BLaER1 treated with 17β-estradiol and CSF1 and Interleukin-3, amounts not matched to agents 10 nM and 100 nM (cell line): ENCODE data around the gene AGRN.
A peak's percentile ranks its signal among the peaks of the same experiment; 100 is the strongest.
"Not testable (repeated sequence)": the region's sequence is repeated elsewhere in the genome, so short reads cannot be mapped to it uniquely, and the experiment has no call there.

Experiments used
- H3K27ac ChIP-seq, 11 experiments: shearing (Covaris generic); formaldehyde crosslinking; 2 replicates each; pipeline ENCODE4 v1.8.1; 2022
- H3K27me3 ChIP-seq, 11 experiments: shearing (Covaris generic); formaldehyde crosslinking; 2 replicates each; pipeline ENCODE4 v1.8.1; 2022
- H3K36me3 ChIP-seq, 11 experiments: shearing (Covaris generic); formaldehyde crosslinking; 2 replicates each; pipeline ENCODE4 v1.8.1; 2022
- H3K4me1 ChIP-seq, 10 experiments: shearing (Covaris generic); formaldehyde crosslinking; 2 replicates each; pipeline ENCODE4 v1.8.1; 2022
- H3K4me2 ChIP-seq, 11 experiments: shearing (Covaris generic); formaldehyde crosslinking; 2 replicates each; pipeline ENCODE4 v1.8.1; 2022
- H3K4me3 ChIP-seq, 10 experiments: shearing (Covaris generic); formaldehyde crosslinking; 2 replicates each; pipeline ENCODE4 v1.8.1; 2022
- H3K9ac ChIP-seq, 11 experiments: shearing (Covaris generic); formaldehyde crosslinking; 2 replicates each; pipeline ENCODE4 v1.8.1; 2022
- H3K9me3 ChIP-seq, 11 experiments: shearing (Covaris generic); formaldehyde crosslinking; replicated peaks in 1 of 11; 2 replicates each; pipeline ENCODE4 v1.8.1; 2022
- H4K20me1 ChIP-seq, 11 experiments: shearing (Covaris generic); formaldehyde crosslinking; 2 replicates each; pipeline ENCODE4 v1.8.1; 2022
- Cebpa-rat ChIP-seq, 11 experiments: shearing (Covaris generic); IDR thresholded peaks; 2 replicates each; pipeline ENCODE4 v1.8.1; 2022

The AGRN gene

DNA sequence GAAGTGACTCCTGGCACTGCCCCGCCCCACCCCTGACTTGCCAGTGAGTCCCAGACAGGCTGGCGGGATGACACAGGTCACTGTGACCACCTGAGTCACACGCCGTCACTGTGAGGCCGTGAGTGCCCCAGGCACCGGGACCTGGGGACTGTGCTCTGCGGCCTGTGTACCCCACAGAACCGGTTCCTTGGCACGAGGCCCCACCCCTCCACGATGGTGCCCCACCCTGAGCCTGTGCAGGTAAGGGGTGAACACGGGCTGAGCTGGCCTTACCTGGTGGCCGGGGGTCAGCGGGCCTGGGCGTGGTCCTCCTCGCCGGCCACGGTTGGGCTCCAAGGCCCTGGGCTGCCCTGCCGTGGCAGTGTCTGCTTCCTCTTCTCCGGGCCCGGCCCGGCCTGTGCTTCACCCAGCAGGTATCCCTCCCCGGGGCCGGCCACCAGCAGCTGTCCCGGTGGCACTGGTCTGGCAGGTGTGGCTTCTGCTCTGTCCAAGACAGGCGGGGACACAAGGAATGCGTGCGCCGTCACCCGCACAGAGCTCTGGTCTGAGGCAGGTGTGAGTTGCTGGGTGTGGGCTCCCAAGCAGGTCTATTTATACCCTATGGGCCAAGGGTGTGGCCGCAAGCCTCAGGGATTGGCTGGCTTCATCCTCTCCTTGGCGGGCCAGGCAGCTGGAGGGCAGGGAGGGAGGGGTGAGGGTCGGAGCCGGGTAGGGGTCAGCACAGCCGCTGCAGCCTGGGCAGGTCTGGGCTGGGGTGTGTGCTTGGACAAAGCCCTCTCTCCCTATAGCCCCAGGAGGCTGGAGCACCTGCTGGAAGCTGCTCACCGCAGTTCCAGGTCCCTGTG lies 54.0 kb downstream of the AGRN start, which contains the start of gene RNF223:
Gene RNF223 (minus strand): TSS at position 564 of the 845 bp plus-strand sequence. CDS start 1,740 bp downstream, outside the sequence.
- Histone ChIP-seq H3K36me3 (no peaks in the 10 kb centered on the region), H3K27me3 (peaks cover 21 to 41% (median 37%) of the 10 kb centered on the region in 11 experiments), H3K9ac (no peak within 1 kb of the TSS), H3K4me1 (peaks cover 18 to 33% (median 24%) of the 10 kb centered on the region in 10 experiments), H4K20me1 (peaks cover 0 to 23% (median 9%) of the 10 kb centered on the region in 11 experiments; a peak in 12 of 22 replicates), H3K9me3 (no peaks in the 10 kb centered on the region), H3K4me3 (no peak within 1 kb of the TSS), H3K27ac (no peak within 1 kb of the TSS), H3K4me2 (no peak within 1 kb of the TSS)
- no peak for TF ChIP-seq Cebpa-rat (IDR thresholded peaks at IDR 0.05)

DNA sequence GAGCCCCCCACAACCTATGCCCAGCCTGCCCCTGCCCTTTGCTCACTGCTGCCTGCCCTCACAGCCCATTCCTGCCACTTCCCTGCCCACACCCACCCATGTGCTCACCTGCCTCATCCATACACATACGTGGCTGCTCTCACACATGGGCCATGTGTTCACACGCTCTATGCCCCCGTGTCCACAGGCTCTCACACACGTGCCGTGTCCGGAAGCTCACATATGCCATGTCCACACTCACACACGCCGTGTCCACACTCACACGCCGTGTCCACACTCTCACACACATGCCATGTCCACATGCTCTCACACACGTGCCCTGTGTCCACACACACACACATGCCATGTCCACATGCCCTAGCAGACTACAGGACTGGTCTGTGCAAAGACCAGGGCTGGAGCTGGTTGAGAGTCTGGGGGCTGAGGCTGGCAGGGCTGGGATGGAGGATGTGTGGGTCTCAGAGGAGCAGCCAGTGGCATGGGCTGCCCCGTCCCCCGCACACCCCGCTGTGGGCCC lies 54.8 kb downstream of the AGRN start:
- Histone ChIP-seq H3K27ac (no peak overlapping the region), H3K4me2 (no peak overlapping the region), H4K20me1 (peaks cover 0 to 20% (median 5%) of the 10 kb centered on the region in 11 experiments; a peak in 12 of 22 replicates), H3K36me3 (no peaks in the 10 kb centered on the region), H3K27me3 (peaks cover 27 to 46% (median 40%) of the 10 kb centered on the region in 11 experiments), H3K4me3 (no peak overlapping the region), H3K9me3 (no peaks in the 10 kb centered on the region), H3K9ac (no peak overlapping the region), H3K4me1 (peaks cover 19 to 32% (median 24%) of the 10 kb centered on the region in 10 experiments)
- TF ChIP-seq Cebpa-rat (IDR thresholded peaks at IDR 0.05): no peak

DNA sequence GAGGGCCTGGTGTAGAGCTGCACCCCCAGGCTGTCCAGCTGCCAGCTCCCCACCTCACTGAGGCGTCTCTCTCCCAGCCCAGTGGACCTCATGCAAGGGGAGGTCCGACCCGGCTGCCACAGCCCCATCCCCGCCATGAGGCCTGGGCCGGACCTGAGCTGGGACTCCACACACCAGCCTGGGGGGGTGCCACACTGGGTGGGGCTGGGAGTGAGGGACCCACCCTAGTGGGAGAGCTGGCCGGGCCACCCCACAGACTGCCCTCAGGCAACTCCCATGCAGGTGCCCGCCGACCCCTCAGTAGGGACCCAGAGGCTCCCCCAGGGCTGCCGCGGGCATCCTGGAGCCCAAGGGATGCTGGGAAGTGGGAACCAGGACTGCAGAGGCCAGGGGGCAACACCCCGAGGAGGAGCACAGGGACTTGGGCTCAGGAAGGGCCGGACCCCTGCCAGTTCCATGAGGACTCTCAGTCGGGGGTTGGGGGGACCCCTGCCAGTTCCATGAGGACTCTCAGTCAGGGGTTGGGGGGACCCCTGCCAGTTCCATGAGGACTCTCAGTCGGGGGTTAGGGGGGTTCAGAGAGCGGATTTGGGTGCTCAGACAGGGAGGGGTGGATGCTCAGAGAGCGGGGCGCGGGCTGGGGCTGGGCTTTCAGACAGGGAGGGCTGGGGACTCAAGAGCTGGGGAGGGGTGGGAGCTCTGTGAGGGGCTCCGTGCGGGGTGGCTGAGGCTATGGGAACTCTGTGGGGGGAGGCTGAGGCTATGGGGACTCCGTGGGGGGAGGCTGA lies 55.4 kb downstream of the AGRN start:
- Histone ChIP-seq H3K36me3 (no peaks in the 10 kb centered on the region), H3K4me3 (no peak overlapping the region), H4K20me1 (peaks cover 0 to 19% (median 0%) of the 10 kb centered on the region in 11 experiments; a peak in 6 of 22 replicates), H3K4me2 (no peak overlapping the region), H3K27me3 (peaks cover 34 to 52% (median 40%) of the 10 kb centered on the region in 11 experiments), H3K27ac (no peak overlapping the region), H3K4me1 (peaks cover 19 to 32% (median 24%) of the 10 kb centered on the region in 10 experiments), H3K9me3 (no peaks in the 10 kb centered on the region), H3K9ac (no peak overlapping the region)
- no peak for TF ChIP-seq Cebpa-rat (IDR thresholded peaks at IDR 0.05)

DNA sequence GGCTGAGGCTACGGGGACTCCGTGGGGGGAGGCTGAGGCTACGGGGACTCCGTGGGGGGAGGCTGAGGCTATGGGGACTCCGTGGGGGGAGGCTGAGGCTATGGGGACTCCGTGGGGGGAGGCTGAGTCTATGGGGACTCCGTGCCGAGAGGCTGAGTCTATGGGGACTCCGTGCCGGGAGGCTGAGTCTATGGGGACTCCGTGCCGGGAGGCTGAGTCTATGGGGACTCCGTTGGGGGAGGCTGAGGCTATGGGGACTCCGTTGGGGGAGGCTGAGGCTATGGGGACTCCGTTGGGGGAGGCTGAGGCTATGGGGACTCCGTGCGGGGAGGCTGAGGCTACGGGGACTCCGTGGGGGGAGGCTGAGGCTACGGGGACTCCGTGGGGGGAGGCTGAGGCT lies 57.5 kb downstream of the AGRN start:
- not testable (repeated sequence) for H3K9ac ChIP-seq, H3K27ac ChIP-seq, H3K36me3 ChIP-seq, H3K4me2 ChIP-seq, H3K9me3 ChIP-seq, H3K4me3 ChIP-seq
- H3K27me3 ChIP-seq: peaks cover 34 to 53% (median 41%) of the 10 kb centered on the region in 11 experiments
- H3K4me1 ChIP-seq: peaks cover 22 to 32% (median 29%) of the 10 kb centered on the region in 10 experiments
- H4K20me1 ChIP-seq: peaks cover 0 to 30% (median 4%) of the 10 kb centered on the region in 11 experiments; a peak in 9 of 22 replicates

DNA sequence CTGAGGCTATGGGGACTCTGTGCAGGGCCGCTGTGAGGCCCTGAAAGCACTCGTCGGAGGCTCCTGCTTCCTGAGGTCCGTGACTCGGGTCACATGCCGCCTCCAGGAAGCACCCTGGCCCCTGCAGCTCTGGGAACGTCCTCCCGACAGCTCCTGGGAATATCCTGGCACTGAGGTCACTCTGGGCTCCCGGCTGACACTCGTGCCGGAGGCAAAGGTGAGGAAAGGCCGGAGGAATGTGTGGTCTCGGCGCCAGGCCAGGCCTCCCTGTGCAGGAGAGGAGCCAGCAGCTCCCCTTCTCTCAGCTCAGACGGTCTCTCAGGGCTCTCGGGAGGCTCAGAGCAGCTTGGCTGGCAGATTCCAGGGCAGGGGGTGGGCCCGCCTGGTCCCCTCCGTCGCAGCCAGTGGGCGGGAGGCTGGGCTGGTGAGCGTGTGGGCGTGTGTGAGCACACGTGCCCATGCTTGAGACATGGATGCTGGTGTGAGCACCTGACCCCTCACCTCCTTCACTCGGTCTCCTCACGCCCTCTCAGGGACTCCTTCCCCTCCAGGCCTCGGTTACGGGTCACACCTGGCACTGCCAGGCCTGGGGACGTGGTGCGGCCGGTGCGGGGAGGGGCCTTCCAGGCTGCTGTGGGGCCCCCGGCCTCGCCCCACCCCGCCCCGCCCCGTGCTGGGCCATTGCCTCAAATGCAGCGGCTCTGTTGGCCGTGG lies 59.6 kb downstream of the AGRN start:
- no peaks in the 10 kb centered on the region for H3K9me3 ChIP-seq
- peaks cover 28 to 44% (median 34%) of the 10 kb centered on the region in 11 experiments for H3K27me3 ChIP-seq
- TF ChIP-seq Cebpa-rat (IDR thresholded peaks at IDR 0.05): no peak
- H3K4me1 ChIP-seq: peaks cover 24 to 51% (median 37%) of the 10 kb centered on the region in 10 experiments
- peak overlapping the region; percentile 59 to 89 (median 83) for H3K4me2 ChIP-seq
- H3K4me3 ChIP-seq: peak overlapping the region in 5 of 10 experiments; percentile 1 to 38 (median 16); a peak in 5 of 20 replicates
- peaks cover 0 to 44% (median 4%) of the 10 kb centered on the region in 11 experiments; a peak in 9 of 22 replicates for H4K20me1 ChIP-seq
- H3K36me3 ChIP-seq: peaks cover 0 to 16% (median 0%) of the 10 kb centered on the region in 11 experiments; a peak in 4 of 22 replicates
- H3K27ac ChIP-seq: peak overlapping the region in 1 of 11 experiments; percentile 20; a peak in 2 of 22 replicates
- peak overlapping the region in 10 of 11 experiments; percentile 2 to 64 (median 47); a peak in 14 of 22 replicates for H3K9ac ChIP-seq

DNA sequence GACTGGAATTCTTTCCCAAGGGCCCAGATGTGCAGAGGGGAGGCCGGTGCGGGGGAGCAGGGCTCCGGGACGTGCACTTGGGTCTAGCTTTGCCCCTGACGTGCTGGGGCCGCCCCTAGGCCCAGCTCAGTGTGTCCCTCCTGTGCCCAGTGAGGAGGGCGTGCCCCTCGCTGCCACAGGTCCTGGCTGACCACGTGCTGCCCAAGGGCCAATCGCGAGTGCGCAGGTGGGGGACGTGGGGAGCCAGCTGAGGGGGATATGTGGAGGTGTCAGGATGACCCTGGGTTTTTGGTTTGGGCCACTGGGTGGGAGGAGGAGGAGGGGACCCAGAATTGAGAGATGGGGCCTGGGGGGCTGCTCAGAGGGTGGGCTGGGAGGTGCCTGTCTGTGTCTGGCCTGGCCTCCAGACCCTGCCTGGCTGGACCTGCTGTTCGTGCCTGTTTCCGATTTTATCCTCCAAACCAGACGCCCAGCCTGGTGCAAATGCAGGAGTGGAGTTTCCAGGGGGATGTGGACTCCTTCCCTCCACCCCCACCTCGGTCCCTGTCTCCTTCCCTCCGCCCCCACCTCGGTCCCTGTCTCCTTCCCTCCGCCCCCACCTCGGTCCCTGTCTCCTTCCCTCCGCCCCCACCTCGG lies 60.3 kb downstream of the AGRN start:
- peak overlapping the region in 1 of 10 experiments; percentile 38; a peak in 1 of 20 replicates for H3K4me3 ChIP-seq

DNA sequence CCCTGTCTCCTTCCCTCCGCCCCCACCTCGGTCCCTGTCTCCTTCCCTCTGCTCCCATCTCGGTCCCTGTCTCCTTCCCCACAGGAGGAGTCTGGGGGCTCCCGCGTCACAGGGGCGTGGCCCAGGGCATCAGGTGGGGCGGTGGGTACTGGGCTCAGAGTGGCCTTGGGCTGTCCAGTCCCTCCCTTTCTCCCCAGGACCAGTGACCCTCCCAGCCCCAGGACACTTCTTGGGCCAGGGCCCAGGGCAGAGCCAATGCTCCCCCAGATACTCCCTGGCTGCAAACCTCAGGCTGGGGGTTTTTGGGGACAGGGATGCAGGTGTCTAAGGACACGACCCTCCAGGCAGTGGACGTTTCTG lies 61.0 kb downstream of the AGRN start:
- no peak overlapping the region for H3K9ac ChIP-seq
- no peak for TF ChIP-seq Cebpa-rat (IDR thresholded peaks at IDR 0.05)
- H3K27ac ChIP-seq: no peak overlapping the region
- H4K20me1 ChIP-seq: peaks cover 0 to 45% (median under 1%) of the 10 kb centered on the region in 11 experiments; a peak in 9 of 22 replicates
- H3K4me2 ChIP-seq: peak overlapping the region in 7 of 11 experiments; percentile 60 to 81 (median 74); a peak in 9 of 22 replicates
- H3K27me3 ChIP-seq: peaks cover 15 to 30% (median 22%) of the 10 kb centered on the region in 11 experiments
- no peaks in the 10 kb centered on the region for H3K9me3 ChIP-seq
- peaks cover 0 to 16% (median 0%) of the 10 kb centered on the region in 11 experiments; a peak in 4 of 22 replicates for H3K36me3 ChIP-seq
- H3K4me1 ChIP-seq: peaks cover 30 to 64% (median 49%) of the 10 kb centered on the region in 10 experiments
- H3K4me3 ChIP-seq: no peak overlapping the region

More for the DNA sequence above, 60.3 kb downstream of the AGRN start:
- Histone ChIP-seq H4K20me1 (peaks cover 0 to 42% (median 0%) of the 10 kb centered on the region in 11 experiments; a peak in 9 of 22 replicates), H3K9me3 (no peaks in the 10 kb centered on the region), H3K27ac (no peak overlapping the region), H3K36me3 (peaks cover 0 to 16% (median 0%) of the 10 kb centered on the region in 11 experiments; a peak in 4 of 22 replicates), H3K9ac (no peak overlapping the region; a peak in 1 of 22 replicates), H3K27me3 (peaks cover 22 to 37% (median 27%) of the 10 kb centered on the region in 11 experiments), H3K4me2 (peak overlapping the region; percentile 59 to 89 (median 83)), H3K4me1 (peaks cover 24 to 57% (median 42%) of the 10 kb centered on the region in 10 experiments)
- no peak for TF ChIP-seq Cebpa-rat (IDR thresholded peaks at IDR 0.05)
